ENCODE results near the gene C3orf85. TPM values are rescaled to one million over a fixed set of nuclear protein-coding genes. Genes with fewer than 3 reads are reported as not detected.

The C3orf85 gene
- total RNA-seq, 2 donors from 2014 or later, result 14.3 to 31.9 TPM

Other genes with a start within 250 kb of the C3orf85 start
- gene GUCA1C, start 182.8 kb upstream of the C3orf85 start, total RNA-seq, result not detected
- gene MORC1, start 18.6 kb upstream of the C3orf85 start, total RNA-seq, result not detected
- not detected for gene DPPA2, start 179.8 kb downstream of the C3orf85 start, total RNA-seq
- not detected for gene DPPA4, start 200.8 kb downstream of the C3orf85 start, total RNA-seq